ENCODE results near the gene BCKDK.
A peak's percentile ranks its signal among the peaks of the same experiment; 100 is the strongest.

BCKDK gene

DNA sequence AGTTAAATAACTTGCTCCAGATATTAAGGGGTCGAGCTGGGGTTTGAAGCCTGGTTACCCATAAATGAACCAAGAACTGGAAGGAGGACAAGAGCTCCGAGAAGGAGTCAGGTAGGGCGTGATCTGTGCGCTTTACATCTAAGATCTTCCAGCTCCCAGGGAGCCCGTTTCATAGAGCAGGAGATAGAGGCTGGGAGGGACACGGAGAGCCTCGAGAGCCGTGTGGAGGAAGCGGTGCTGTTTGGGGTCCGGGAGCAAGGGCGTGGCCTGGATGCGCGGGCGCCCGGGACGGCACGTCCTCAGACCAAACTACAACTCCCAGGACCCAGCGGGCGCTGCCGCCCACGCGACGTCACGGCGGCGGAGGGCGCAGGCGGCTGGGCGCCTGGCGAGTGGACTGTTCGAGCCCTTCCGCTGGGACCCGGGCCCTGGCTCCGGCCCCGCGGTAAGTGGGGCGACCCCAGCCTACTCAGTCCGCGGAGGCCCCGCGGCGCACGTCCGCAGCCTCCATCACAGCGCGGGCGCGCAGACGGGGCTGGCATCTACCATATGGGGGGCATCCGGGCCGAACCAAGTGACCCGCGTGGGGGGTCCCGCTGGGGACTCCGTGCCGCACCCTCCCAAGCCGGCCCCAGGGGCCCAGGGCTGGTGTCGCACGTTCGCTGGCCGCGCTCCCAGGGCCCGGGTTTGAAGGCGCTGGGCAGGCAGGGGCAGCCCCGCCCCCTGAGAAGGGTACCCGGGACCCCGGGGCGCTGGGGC, at the start of gene BCKDK:
Gene BCKDK, plus strand, starts transcription at position 352 of the 759 bp plus-strand sequence. CDS start 838 bp downstream, outside the sequence.
- Mint-ChIP-seq H3K27ac (peak within 1 kb of the TSS; percentile 96), H3K36me3 (ENCODE audit: low read depth) (peaks cover 20% of the 10 kb centered on the region), H3K27me3 (no peaks in the 10 kb centered on the region), H3K4me1 (ENCODE audit: low read depth) (peaks cover 35% of the 10 kb centered on the region), H3K9me3 (no peaks in the 10 kb centered on the region), H3K4me3 (peak within 1 kb of the TSS; percentile 89)

DNA sequence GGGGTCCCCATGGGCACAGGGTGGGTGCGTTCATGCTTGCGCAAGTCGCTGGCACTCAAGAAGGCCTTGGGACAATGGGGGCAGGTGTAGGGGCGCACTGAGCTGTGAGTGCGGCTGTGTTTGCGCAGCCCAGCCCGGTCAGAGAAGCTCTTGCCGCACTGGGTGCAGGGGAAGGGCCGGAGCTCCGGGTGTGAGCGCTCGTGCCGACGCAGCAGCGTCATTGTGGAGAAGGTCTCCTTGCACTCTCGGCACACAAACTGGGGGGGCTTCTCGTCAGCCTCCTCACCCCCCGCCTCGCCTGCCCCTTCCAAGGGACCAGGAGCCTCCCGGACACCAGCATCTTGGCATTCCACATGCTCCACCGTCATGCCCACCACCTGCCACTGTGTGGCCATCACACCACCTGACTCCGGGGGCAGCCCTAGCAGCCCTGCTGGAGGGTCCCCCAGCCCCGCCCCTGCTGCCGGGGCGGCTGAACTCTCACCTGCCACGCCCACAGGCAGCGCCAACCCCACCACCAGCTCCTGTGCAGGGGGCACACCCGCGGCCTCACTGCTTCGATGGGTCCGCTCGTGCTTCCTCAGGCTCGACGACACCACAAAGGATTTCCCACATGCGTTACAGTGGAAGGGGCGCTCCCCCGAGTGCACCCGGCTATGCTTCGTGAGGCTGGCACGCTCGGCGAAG, 46.9 kb upstream of the BCKDK start:
- peaks cover 33% of the 10 kb centered on the region for H3K4me1 Mint-ChIP-seq (ENCODE audit: low read depth)
- no peak overlapping the region for H3K27ac Mint-ChIP-seq
- no peak overlapping the region for H3K4me3 Mint-ChIP-seq
- H3K9me3 Mint-ChIP-seq: no peaks in the 10 kb centered on the region
- no peaks in the 10 kb centered on the region for H3K27me3 Mint-ChIP-seq
- peaks cover 38% of the 10 kb centered on the region for H3K36me3 Mint-ChIP-seq (ENCODE audit: low read depth)

DNA sequence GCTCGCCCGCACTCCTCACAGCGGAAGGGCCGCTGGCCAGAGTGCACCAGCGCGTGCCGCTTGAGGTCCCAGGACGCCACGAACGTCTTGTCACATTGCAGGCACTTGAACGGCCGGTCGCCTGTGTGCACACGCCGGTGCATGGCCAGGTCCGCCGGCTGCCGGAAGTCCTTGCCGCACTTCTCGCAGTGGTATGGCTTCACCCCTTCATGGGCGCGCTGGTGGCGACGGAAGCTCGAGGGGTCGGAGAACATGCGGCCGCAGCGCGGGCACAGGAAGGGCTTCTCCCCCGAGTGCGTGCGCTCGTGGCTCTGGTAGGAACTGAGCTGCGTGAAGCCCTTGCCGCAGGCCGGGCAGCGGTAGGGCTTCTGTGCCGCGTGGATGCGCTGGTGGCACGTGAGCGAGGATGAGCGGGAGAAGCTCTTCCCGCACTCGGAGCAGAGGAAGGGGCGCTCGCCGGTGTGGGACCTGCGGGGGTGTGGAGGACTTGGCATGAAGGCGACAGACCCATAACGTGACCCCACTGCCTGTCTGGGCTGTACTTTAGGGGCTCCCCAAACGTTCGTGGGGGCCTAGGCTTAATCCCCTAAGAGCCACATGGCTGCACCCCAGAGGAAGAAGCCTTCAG, 46.3 kb upstream of the BCKDK start:
- peaks cover 37% of the 10 kb centered on the region for H3K4me1 Mint-ChIP-seq (ENCODE audit: low read depth)
- H3K27me3 Mint-ChIP-seq: no peaks in the 10 kb centered on the region
- no peak overlapping the region for H3K4me3 Mint-ChIP-seq
- H3K36me3 Mint-ChIP-seq (ENCODE audit: low read depth): peaks cover 38% of the 10 kb centered on the region
- H3K9me3 Mint-ChIP-seq: no peaks in the 10 kb centered on the region
- no peak overlapping the region for H3K27ac Mint-ChIP-seq

DNA sequence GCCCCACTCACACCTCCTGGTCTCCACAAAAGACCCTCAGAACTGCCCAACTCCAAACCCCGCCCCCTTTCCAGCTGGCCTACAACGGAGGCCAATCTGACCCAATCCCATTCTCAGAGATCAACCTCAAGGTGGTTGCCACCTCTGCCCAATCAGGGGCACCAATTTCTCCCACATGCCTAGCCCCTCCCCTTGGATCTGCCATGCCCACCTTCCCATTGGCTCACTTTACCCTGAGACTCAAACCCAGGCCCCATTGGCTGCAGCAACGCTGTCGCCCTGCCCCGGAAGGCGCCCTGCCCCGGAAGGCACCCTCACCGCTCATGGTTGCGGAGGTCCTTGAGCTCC, 44.7 kb upstream of the BCKDK start:
- Mint-ChIP-seq H3K4me1 (ENCODE audit: low read depth) (peaks cover 40% of the 10 kb centered on the region), H3K9me3 (no peaks in the 10 kb centered on the region), H3K36me3 (ENCODE audit: low read depth) (peaks cover 38% of the 10 kb centered on the region), H3K4me3 (no peak overlapping the region), H3K27ac (no peak overlapping the region), H3K27me3 (no peaks in the 10 kb centered on the region)

DNA sequence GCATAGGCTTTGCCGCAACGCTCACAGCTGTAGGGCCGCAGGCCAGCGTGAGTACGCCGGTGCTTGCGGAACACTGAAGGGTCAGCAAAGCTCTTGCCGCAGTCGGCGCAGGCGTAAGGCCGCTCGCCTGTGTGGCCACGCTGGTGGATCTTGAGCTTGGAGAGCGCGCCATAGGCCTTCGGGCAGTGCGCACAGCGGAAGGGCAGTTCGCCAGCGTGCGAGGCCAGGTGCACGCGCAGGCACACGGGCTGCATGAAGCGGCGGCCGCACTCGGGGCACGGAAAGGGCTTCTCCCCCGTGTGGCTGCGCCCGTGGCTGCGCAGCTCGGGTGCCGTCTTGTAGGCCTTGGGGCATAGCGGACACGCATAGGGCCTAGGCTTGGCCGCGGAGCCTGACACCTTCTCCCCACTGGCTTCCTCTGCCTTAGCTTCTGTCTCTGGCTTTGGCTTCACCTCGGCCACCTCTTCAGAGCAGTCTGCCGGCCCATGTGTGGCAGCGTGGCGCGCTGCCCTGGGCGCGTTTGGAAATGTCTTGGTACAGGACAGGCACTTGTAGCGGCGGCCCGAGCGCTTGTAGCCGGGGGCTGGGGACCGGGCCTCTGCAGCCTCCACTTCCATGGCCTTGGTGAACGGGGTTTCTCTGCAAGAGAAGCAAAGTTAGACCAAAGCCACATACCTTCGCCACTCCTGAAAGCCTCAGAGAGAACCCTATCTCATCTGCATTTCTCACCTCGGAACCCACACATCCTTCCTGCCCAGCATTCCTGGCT, 44.2 kb upstream of the BCKDK start:
- Mint-ChIP-seq H3K9me3 (no peaks in the 10 kb centered on the region), H3K27me3 (no peaks in the 10 kb centered on the region), H3K27ac (no peak overlapping the region), H3K4me1 (ENCODE audit: low read depth) (peaks cover 42% of the 10 kb centered on the region), H3K4me3 (peak overlapping the region; percentile 26), H3K36me3 (ENCODE audit: low read depth) (peaks cover 38% of the 10 kb centered on the region)

DNA sequence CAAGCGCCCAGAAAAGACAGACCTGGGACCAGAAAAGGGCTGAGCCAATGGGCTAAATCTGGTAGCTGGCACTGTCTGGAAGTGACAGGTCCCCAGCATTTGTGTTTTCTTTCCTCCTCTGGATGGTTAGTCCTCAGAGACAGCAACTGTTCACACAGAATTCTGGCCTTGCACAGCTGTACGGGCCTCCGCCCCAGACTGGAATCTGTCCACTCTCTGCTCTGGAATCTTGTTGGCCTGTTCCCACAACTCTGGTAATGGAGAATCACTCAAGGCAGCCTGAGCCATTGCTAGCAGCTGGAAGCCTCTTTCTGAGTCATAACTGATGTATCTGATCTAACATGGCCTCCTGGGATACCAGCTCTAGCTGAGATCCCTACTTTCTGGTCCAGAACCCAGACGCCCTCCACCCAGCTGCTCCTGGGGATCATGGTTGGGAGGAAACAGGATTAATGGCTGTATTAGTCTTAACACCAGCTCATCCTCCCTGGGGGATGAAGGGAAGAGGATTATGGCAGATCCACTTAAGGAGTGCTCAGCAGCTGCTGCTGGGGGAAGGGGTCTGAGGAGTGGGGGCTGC, 43.2 kb upstream of the BCKDK start:
- H3K9me3 Mint-ChIP-seq: no peaks in the 10 kb centered on the region
- H3K4me3 Mint-ChIP-seq: peak overlapping the region; percentile 26
- H3K27ac Mint-ChIP-seq: peak overlapping the region; percentile 70

DNA sequence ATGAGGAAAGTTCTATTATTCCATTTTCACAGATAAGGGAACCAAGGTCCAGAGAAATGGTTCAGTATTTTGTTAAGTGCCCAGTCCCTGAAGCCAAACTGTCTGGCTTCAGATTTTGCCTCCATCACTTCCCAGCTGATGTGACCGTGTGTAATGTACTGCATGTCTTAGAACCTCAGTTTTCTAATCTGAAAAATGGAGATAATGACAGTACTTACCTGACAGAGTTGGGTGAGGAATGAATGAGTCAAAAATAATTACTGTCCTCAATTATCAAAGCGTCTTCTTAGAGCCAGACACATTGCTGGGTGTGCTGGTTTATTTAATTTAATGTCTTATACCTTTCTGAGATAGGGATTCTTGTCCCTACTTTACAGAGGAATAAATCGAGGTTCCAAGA, 40.8 kb upstream of the BCKDK start:
- Mint-ChIP-seq H3K36me3 (ENCODE audit: low read depth) (peaks cover 21% of the 10 kb centered on the region), H3K4me1 (ENCODE audit: low read depth) (peaks cover 57% of the 10 kb centered on the region), H3K4me3 (no peak overlapping the region), H3K27ac (no peak overlapping the region), H3K27me3 (no peaks in the 10 kb centered on the region), H3K9me3 (no peaks in the 10 kb centered on the region)

More for the DNA sequence above, 43.2 kb upstream of the BCKDK start:
- no peaks in the 10 kb centered on the region for H3K27me3 Mint-ChIP-seq
- H3K36me3 Mint-ChIP-seq (ENCODE audit: low read depth): peaks cover 34% of the 10 kb centered on the region
- peaks cover 47% of the 10 kb centered on the region for H3K4me1 Mint-ChIP-seq (ENCODE audit: low read depth)

DNA sequence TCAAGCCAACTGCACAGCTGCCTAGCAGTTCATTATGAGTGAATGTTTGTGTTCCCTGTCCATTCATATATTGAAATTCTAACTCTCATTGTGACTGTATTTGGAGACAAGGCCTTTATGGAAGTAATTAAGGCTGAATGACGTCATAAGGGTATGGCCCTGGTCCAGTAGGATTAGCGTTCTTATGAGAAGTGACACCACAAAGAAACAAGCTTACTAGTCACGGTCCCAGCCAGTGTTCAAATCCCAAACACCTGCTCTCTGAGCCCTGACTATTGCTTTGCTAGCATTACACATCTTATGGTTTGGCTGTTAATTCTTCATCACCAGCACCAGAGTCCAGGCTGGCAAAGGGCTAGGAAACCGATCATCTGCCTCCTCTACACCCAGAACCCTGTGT, 36.3 kb upstream of the BCKDK start:
- Mint-ChIP-seq H3K27me3 (no peaks in the 10 kb centered on the region), H3K4me3 (peak overlapping the region; percentile 98), H3K4me1 (ENCODE audit: low read depth) (peaks cover 41% of the 10 kb centered on the region), H3K27ac (peak overlapping the region; percentile 94), H3K9me3 (no peaks in the 10 kb centered on the region), H3K36me3 (ENCODE audit: low read depth) (peaks cover 7% of the 10 kb centered on the region)

DNA sequence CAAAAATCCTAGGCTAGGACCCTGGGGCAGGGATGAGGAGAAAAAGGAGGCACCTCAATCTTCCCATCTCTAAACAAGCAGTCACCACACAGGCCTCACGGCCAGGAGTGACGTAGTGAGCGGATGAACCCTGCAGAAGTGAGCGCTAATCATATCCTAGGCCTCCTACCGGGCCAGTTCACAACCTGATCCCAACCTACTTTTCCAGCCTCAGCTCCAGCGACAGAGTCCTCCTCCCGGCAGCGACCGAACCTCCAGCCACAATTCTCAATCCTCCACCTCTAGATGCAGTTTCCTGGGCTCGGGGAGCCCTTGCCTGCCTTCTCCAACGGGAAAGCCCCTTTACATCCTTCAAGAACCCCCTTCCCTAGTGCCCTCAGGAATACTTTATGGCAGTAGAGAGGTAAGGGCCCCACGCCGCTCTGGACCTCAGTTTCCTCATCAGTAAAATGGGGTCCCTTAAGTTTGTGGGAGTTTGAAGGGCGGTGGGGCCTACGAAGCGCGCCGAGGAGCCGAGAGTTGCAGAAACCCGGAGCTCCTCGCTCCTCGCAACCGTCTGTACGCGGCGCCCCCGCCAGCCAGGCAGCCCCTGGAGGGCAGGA, 35.5 kb upstream of the BCKDK start:
- peak overlapping the region; percentile 98 for H3K4me3 Mint-ChIP-seq
- H3K4me1 Mint-ChIP-seq (ENCODE audit: low read depth): peaks cover 38% of the 10 kb centered on the region
- H3K27ac Mint-ChIP-seq: peak overlapping the region; percentile 94
- no peaks in the 10 kb centered on the region for H3K27me3 Mint-ChIP-seq
- no peaks in the 10 kb centered on the region for H3K9me3 Mint-ChIP-seq
- peaks cover 7% of the 10 kb centered on the region for H3K36me3 Mint-ChIP-seq (ENCODE audit: low read depth)

DNA sequence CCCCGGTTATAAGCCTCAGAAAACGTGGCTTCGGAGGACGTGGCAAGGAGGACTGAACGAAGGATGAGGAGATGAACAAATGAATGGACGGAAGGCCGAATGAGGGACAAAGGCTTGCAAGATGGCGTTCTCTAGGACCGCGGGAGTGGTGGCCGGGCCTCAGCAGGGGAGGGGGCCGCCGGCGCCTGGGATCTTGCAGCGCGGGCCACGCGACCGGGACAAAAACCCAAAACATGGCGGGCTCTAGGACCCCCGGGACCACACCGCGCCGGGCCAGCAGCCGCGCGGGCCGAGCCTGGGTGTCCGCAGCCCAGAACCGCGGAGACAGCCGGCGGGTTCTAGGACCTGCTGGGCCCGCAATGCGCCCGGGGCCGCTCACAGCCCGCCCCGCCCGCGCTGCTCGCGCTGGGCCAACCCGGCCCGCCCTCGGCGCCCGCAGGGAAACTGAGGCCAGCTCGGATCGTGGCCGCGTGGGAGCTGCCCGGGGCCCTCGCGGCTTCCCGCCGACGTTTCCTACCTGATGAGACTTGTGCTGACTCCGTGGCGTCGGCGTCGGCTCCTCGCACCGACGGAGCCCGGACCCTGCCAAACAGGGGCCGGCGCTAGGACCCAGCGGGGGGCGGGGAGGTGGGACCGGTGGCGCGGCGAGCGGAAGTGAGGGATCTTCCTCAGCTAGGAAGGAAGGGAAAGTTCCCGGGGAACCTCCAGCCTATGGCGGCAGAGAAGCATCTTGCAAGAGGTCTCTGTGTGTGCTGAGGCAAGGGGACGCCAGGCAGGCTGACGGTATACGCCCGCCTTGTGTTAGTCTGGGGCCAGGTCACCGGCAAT, 34.8 kb upstream of the BCKDK start:
- H3K27ac Mint-ChIP-seq: peak overlapping the region; percentile 96
- no peaks in the 10 kb centered on the region for H3K9me3 Mint-ChIP-seq
- no peaks in the 10 kb centered on the region for H3K27me3 Mint-ChIP-seq
- H3K4me3 Mint-ChIP-seq: peak overlapping the region; percentile 98
- peaks cover 14% of the 10 kb centered on the region for H3K36me3 Mint-ChIP-seq (ENCODE audit: low read depth)
- H3K4me1 Mint-ChIP-seq (ENCODE audit: low read depth): peaks cover 43% of the 10 kb centered on the region

DNA sequence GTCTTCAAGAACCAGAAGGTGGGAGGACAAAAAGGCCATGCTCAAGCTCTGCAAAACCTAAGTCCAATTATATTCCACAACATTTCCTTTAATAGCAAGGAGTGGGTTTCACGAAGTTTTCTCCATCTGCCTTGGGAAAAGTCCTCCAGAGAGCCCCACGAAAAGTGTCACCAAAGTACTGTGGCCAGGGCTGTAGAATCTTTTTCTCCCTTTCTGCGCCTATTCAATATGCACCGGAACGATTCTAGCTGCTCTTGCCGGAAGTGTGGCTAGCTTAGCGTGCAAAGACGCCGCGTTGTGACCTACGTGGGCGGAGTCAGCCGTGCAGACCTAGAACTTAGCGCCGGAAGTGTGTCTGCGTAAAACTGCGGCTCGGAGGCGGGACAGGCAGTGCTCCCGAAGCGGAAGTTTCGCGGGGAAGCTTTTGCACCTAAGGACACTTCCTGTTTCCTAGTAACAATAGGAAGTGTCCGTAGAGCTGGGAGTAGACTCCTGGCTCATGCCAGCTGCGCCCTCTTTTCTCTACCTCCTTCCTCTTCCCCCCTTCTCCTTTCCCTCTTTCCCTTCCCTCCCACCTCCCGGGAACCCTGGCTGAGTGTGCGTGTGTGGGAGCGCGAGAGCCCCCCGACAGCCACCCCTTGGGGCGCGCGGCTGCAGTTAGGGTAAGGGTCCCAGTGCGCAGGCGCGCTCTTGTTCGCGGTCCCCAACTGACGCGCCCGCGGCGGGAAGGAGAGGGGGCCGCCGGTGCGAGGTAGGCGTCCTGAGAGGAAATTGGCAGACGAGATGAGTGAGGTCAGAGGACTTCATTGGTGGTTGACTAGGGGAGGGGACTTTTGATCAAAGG, 34.0 kb upstream of the BCKDK start, which contains the start of the genes ZNF646 and ZNF668:
Gene ZNF646, plus strand, starts transcription at position 453 of the 844 bp plus-strand sequence. CDS start 1,903 bp downstream, outside the sequence.
Gene ZNF668, minus strand, starts transcription at position 271 of the 844 bp plus-strand sequence. CDS start 9,781 bp downstream, outside the sequence.
- H3K9me3 Mint-ChIP-seq: no peaks in the 10 kb centered on the region
- H3K4me1 Mint-ChIP-seq (ENCODE audit: low read depth): peaks cover 41% of the 10 kb centered on the region
- H3K36me3 Mint-ChIP-seq (ENCODE audit: low read depth): peaks cover 22% of the 10 kb centered on the region
- no peaks in the 10 kb centered on the region for H3K27me3 Mint-ChIP-seq
- peak within 1 kb of the TSS; percentile 98 for H3K4me3 Mint-ChIP-seq
- peak within 1 kb of the TSS; percentile 96 for H3K27ac Mint-ChIP-seq

DNA sequence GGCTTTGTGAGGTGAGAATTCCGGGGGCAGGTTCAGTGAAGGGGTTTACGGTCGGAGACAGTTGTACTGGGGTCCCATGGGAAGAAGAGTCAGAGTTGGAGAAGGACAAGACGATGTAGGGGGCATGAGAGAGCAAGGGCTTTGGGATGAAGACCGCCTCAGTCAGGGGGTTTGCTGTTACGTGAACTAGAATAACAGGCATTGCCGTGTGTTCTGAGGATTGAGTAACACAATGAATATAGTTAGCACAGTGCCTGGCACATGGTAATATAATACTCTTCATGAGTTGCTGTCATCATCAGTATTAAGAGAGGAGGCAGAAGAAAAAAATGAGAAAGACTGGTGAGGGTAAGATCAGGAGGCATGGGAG, 33.4 kb upstream of the BCKDK start:
- no peaks in the 10 kb centered on the region for H3K27me3 Mint-ChIP-seq
- no peaks in the 10 kb centered on the region for H3K9me3 Mint-ChIP-seq
- peak overlapping the region; percentile 96 for H3K27ac Mint-ChIP-seq
- H3K4me1 Mint-ChIP-seq (ENCODE audit: low read depth): peaks cover 42% of the 10 kb centered on the region
- H3K36me3 Mint-ChIP-seq (ENCODE audit: low read depth): peaks cover 28% of the 10 kb centered on the region
- peak overlapping the region; percentile 96 for H3K4me3 Mint-ChIP-seq

DNA sequence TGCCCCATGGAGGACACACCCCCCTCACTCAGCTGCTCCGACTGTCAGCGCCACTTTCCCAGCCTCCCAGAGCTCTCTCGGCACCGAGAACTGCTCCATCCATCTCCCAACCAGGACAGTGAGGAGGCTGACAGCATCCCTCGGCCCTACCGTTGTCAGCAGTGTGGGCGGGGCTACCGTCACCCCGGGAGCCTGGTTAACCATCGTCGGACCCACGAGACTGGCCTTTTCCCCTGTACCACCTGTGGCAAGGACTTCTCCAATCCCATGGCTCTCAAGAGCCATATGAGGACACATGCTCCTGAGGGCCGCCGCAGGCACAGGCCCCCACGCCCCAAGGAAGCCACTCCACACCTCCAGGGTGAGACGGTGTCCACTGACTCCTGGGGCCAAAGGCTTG, 31.9 kb upstream of the BCKDK start:
- Mint-ChIP-seq H3K4me3 (no peak overlapping the region), H3K4me1 (ENCODE audit: low read depth) (peaks cover 49% of the 10 kb centered on the region), H3K27ac (no peak overlapping the region), H3K27me3 (no peaks in the 10 kb centered on the region), H3K36me3 (ENCODE audit: low read depth) (peaks cover 28% of the 10 kb centered on the region), H3K9me3 (no peaks in the 10 kb centered on the region)
